KBM-7 (cell line): ENCODE measurements around the gene EIF6.

Source experiments
- DNase-seq: peaks from one replicate; pipeline ENCODE4 v3.0.0-alpha.2; 2015
- in situ Hi-C: fragments of 300-500 bp; cut with MboI; formaldehyde crosslinking; loops from 2 replicates; pipeline ENCODE4 v1.14.3; 2020; ENCODE audit warnings: low sequenced_read_pairs, low pct_unique_long_range_greater_than_20kb, mixed read lengths

Gene EIF6

GRCh38 chr20:35243986-35244385 lies 40.6 kb downstream of the EIF6 start:
- in situ Hi-C loops: no loop called here
- DNase-seq: no peak

- in situ Hi-C loops: no loop called here
- no peak for DNase-seq
Measured at GRCh38 chr20:35243317-35243716, 41.3 kb downstream of the EIF6 start.

DNA sequence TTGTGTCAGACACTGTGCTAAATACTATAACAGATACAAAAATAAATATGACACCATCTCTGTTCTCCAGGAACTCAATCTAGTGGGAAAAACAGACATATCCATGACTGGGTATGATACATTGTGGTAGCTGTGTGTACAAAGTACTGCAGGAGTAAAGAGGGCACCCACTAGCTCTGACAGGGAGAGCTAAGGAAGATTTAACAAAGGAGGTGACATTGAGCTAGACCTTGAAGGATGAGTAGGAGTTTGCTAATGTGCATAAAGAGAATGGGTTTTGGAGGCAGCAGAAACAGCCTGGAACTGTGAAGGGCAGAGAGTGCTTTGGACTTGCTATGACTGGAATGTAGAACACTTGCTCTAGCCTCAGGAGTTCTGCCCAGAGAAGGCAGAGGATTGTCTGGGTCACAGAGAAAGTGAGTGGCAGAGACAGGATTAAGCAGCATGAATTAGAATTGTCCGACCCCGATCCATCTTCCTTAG lies 43.7 kb downstream of the EIF6 start:
- no peak for DNase-seq
- in situ Hi-C loops: no loop called here

DNA sequence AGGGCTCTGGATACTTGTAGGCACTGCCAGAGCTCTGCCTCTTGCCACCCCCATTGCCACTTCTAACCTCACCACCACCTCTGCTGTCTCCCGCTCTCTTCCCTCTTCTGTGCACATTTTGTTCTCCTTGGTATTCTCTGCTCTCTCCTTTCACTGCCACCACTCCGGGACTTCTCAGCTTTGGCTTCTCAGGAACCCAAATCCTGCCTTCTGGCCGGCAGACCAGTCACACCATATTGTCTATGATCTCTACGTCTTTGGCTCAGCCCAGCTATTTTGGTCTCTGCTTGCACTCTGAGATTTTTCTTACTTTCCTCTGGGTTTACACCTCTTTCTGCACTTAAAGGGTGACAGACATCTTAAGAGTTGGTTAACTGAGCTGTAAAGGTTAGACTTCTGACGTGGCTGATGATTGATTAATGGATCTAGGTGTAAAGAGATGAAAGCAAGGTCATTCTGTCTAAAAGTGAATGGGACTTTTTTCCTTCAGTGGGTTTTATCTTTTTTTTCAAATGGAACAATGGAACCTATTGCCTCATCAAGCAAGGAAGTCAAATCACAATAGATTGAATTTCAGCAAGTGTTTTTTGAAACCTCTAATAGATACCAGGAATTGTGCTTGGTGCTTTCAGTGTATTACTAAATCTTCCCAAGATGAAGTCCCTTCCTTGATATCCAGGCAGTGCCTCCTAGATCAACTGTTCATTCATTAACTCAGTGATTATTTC lies 44.3 kb downstream of the EIF6 start:
- in situ Hi-C loops: no loop called here

DNA sequence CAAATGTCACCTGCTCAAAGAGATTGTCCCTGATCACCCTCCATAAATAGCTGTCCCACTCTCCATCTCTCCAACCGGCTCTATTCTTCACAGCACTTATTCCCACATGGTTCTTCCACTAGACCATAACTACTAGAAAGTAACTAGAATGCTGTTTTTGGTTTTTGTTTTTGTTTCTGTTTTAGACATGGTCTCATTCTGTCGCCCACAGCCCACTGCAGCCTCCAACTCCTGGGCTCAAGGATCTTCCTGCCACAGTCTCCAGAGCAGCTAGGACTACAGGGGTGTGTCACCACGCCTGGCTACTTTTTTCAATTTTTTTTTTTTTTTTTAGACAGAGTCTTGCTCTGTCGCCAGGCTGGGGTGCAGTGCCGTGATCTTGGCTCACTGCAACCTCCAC lies 45.8 kb downstream of the EIF6 start:
- in situ Hi-C loops: no loop called here

More for the DNA sequence above, 44.3 kb downstream of the EIF6 start:
- DNase-seq: no peak

DNA sequence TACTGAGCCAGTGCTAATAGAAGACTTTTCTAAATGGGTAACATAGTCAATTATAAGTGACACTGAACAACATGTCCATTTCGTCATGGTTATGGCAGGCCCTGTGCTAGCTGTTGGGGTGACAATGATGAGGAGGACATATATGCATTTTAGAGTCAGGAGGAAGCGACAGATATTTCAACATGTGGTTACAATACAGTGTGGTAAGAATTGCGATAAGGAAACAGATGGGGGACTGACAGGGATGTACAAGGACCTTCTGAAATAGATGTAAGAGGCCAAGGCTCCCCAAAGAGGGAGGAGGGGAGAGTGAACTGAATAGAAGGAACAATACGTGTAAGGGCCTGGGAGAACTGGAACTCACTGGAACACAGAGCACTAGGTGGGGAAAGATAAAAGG lies 46.4 kb downstream of the EIF6 start:
- DNase-seq: peak; percentile 49
- in situ Hi-C loops: no loop called here

More for the DNA sequence above, 45.8 kb downstream of the EIF6 start:
- no peak for DNase-seq

GRCh38 chr20:35237486-35237885 lies 47.1 kb downstream of the EIF6 start:
- DNase-seq: no peak
- in situ Hi-C loops: no loop called here

GRCh38 chr20:35235881-35236280 lies 48.7 kb downstream of the EIF6 start:
- in situ Hi-C loops: no loop called here
- no peak for DNase-seq

DNA sequence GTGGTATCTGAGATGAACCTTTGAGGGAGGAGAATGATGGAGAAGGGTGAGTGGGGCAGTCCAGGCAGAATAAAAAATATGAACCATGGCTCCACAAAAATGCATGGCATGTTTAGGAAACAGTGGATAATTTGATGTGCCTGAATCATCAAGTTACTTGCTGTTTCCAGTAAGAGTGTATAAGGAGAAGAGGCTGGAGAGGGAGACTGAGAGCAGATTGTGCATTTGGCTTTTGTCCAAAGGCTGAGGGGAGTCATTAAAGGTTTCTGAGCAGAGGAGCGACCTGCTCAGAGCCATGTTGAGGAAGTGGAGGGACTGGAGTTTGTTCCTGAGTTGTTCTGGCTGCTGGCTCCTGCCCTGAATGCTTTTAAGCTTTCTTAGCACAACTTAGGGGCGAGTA lies 52.0 kb downstream of the EIF6 start:
- in situ Hi-C loops: no loop called here
- peak; percentile 30 for DNase-seq
